ENCODE results near the gene PPP1CA. TPM values are rescaled to one million over a fixed set of nuclear protein-coding genes. Genes with fewer than 3 reads are reported as not detected.

PPP1CA gene
- total and polyA plus RNA-seq, 4 experiments from 2014 or later: 159 to 774 (median 318) TPM

DNA sequence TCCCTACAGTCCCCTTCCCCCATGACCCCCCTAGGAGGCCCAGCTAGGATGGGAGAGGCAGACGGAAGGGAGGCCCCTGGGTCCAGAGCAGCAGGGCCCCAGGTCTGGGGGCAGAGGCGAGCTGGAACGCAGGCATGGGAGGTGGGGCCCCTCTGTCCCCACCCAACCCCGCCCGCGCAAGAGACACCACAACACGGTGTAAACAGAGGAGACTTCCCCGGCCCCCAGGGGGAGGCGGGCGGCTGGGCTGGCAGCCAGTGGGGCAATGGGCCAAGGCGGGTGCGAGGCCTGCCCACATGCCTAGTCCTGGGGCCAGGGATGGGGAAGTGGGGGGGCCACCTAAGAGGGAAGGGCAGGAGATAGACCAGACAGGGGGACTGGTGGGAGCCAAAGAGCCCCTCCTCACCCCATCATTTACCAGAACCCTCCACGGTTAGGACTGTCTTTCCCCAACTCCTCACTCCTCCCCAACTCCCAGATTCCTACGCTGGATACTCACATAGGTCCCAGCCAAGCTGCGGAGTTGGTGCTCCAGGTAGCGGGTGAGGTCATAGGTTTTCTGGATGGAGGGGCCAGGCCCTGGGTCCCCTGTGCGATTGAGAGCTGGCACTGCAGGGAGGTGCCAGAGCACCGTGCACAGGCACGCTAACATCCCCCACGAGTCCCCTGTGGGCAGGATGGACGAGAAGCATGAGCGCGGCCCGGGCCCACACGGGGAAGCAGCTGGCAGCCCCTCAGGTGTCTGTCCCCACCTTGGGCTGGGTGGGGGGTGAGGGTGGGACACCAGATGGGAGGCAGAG, 34.5 kb downstream of the PPP1CA start:
- peak overlapping the region in 4 of 7 donors; percentile 44 to 94 (median 74) for H3K27ac Mint-ChIP-seq
- CTCF ChIA-PET (ENCODE audit: partially characterized antibody): interaction anchor here (0.7 to 1.1 kb wide), 2 partner anchors 16 to 22 kb away, joined by 3 to 4 read pairs; no protein-coding TSS in a partner anchor
- Histone ChIP-seq H3K9me3 (ENCODE audit: control insufficient read depth in 1 of 2, low read length in 2 of 2) (no peaks in the 10 kb centered on the region), H3K36me3 (ENCODE audit: insufficient read depth, low read length) (no peaks in the 10 kb centered on the region), H3K4me3 (ENCODE audit: low read length in 2 of 2) (no peak overlapping the region), H3K4me1 (ENCODE audit: insufficient read depth, low read length) (peaks cover 71% of the 10 kb centered on the region), H3K27ac (ENCODE audit: low read depth, low read length) (no peak overlapping the region), H3K27me3 (ENCODE audit: insufficient read depth, low read length) (no peaks in the 10 kb centered on the region)
- POLR2A ChIA-PET (ENCODE audit: partially characterized antibody): interaction anchor here (1.2 kb wide), 1 partner anchor 14 kb away, joined by 4 read pairs; no protein-coding TSS in a partner anchor
- H3K4me3 Mint-ChIP-seq: peak overlapping the region in 1 of 8 donors; percentile 50
- peaks cover 10 to 11% of the 10 kb centered on the region in 2 donors for H3K36me3 Mint-ChIP-seq
- no peak for DNase-seq
- no peaks in the 10 kb centered on the region for H3K9me3 Mint-ChIP-seq
- peaks cover 0 to 2% of the 10 kb centered on the region in 2 donors for H3K27me3 Mint-ChIP-seq
- peaks cover 64 to 90% (median 81%) of the 10 kb centered on the region in 4 donors for H3K4me1 Mint-ChIP-seq
- intact Hi-C loops (cut with micrococcal nuclease): no loop called here

DNA sequence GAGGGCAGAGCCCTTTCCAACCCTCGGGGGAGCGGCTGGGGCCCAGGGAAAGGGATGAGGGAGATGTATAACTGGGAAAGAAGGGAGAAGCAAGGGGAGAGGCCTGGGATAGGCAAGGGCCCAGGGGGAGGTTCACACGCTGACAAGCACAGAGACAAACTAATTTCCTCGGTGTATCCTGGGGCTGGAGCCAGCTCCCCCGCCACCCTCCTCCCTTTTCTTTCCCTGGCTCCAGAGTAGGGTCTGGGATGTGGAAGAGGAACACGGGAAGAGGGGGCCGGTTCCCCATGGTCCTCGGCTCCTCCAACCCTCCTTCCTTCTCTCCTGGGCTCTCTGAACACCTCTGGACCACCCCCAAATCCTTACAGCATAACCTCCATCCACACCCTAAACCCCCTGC, 35.1 kb downstream of the PPP1CA start:
- H3K27ac Mint-ChIP-seq: peak overlapping the region in 6 of 7 donors; percentile 2 to 87 (median 78)
- peaks cover 7 to 11% of the 10 kb centered on the region in 2 donors for H3K36me3 Mint-ChIP-seq
- H3K4me3 Mint-ChIP-seq: no peak overlapping the region
- Histone ChIP-seq H3K27me3 (ENCODE audit: insufficient read depth, low read length) (no peaks in the 10 kb centered on the region), H3K36me3 (ENCODE audit: insufficient read depth, low read length) (no peaks in the 10 kb centered on the region), H3K4me1 (ENCODE audit: insufficient read depth, low read length) (peaks cover 65% of the 10 kb centered on the region), H3K9me3 (ENCODE audit: control insufficient read depth in 1 of 2, low read length in 2 of 2) (no peaks in the 10 kb centered on the region), H3K4me3 (ENCODE audit: low read length in 2 of 2) (no peak overlapping the region), H3K27ac (ENCODE audit: low read depth, low read length) (no peak overlapping the region)
- CTCF ChIA-PET (ENCODE audit: partially characterized antibody): interaction anchor here (18.4 kb wide), 1 partner anchor 14 kb away, joined by 1065 read pairs; the partner anchor contains the start of genes CLCF1 and RAD9A
- intact Hi-C loops (cut with micrococcal nuclease): no loop called here
- peaks cover 61 to 90% (median 79%) of the 10 kb centered on the region in 4 donors for H3K4me1 Mint-ChIP-seq
- POLR2A ChIA-PET (ENCODE audit: partially characterized antibody): interaction anchor here (2.2 kb wide), 1 partner anchor 10 kb away, joined by 6 read pairs; no protein-coding TSS in a partner anchor
- no peaks in the 10 kb centered on the region for H3K9me3 Mint-ChIP-seq
- no peak for DNase-seq
- no peaks in the 10 kb centered on the region for H3K27me3 Mint-ChIP-seq

DNA sequence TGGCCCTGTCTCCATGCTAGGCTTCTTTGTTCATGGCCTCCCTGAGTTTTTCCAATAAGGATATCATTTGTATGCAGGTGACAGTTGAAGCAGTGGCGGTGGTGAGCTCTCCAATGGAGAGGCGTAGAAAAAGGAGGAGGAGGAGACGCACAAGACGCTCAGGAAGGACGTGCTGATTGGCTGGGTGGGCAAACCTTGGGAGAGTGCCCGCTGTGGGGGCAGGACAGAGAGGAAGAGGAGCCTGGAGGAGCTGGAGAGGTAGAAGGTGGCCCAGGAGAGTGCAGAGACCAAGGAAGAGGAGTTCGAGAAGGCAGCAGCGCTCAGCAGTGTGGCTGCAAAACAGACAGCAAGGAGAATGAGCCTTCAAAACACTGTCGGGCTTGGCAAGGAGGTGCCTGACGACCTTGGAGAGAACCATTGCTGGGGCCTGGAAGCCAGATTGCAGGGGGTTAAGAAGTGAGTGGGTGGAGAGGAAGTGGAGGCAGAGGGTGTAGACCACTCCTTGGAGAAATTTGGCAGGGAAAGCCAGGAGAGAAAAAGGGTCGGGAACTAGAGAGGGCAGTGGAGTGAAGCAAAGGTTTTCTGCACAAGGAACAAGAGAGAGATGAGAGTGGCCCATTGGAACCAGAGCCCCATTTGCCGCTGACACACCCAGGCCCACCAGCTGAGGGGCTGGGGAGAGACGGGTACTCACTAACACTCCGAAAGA, 35.8 kb downstream of the PPP1CA start:
- Histone ChIP-seq H3K27ac (ENCODE audit: low read depth, low read length) (no peak overlapping the region), H3K4me1 (ENCODE audit: insufficient read depth, low read length) (peaks cover 58% of the 10 kb centered on the region), H3K27me3 (ENCODE audit: insufficient read depth, low read length) (no peaks in the 10 kb centered on the region), H3K4me3 (ENCODE audit: low read length in 2 of 2) (no peak overlapping the region), H3K9me3 (ENCODE audit: control insufficient read depth in 1 of 2, low read length in 2 of 2) (no peaks in the 10 kb centered on the region), H3K36me3 (ENCODE audit: insufficient read depth, low read length) (no peaks in the 10 kb centered on the region)
- ChIA-PET POLR2A (ENCODE audit: partially characterized antibody) (interaction anchor here (1.6 to 2.2 kb wide), 2 partner anchors 9 to 15 kb away, joined by 4 to 6 read pairs; no protein-coding TSS in a partner anchor), CTCF (ENCODE audit: partially characterized antibody) (interaction anchor here (18.4 kb wide), 1 partner anchor 15 kb away, joined by 1065 read pairs; the partner anchor contains the start of genes CLCF1 and RAD9A)
- Mint-ChIP-seq H3K9me3 (no peaks in the 10 kb centered on the region), H3K36me3 (peaks cover 4 to 11% of the 10 kb centered on the region in 2 donors), H3K27me3 (no peaks in the 10 kb centered on the region), H3K4me3 (peak overlapping the region in 4 of 8 donors; percentile 3 to 53 (median 49)), H3K4me1 (peaks cover 57 to 89% (median 74%) of the 10 kb centered on the region in 4 donors), H3K27ac (peak overlapping the region in 6 of 7 donors; percentile 54 to 87 (median 79))
- DNase-seq: no peak
- intact Hi-C loops (cut with micrococcal nuclease): no loop called here

DNA sequence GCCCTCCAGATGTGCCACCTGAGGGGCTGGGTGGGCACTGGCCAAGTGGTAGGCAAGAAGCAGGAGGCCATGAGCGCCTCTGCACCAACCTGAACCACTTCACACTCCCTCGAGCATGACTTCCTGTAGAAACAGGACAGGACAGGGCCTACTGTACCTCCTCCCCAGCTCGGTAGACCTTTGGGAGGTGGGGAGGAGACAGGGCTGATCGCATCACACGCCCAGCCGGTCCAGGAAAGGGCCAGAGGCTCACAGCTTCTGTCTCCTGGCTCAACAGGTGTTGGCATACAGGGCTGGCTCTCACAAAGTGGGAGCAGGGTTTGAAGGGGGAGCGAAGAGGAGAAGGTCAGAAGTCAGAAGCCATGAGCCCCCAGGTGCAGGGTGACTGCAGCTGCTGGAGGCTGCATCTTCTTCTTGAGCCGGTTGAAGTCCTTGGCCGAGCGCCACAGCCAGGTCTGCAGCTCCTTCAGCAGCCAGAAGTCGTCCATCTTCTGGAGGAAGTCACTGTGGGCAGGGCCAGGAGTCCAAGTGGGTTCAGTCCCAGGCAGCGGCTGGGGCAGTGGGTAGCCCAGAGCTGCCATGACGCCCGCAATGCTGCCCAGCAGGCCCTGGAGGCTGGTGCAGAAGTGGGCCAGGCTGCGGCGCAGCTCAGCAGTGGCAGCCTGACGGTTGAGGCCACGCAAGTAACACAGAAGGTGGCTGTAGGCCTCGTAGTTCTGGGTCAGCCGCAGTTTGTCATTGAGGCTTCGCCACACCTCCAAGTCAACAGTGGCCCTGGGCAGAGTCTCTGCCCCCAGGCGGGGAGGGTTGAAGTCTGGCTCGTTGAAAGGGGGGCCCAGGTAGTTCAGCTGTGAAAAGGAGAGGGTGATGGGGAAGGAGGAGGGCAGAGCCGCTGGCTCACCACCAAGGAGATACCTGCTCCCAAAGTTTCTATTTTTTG, 36.6 kb downstream of the PPP1CA start:
- POLR2A ChIA-PET (ENCODE audit: partially characterized antibody): interaction anchor here (0.6 to 4.1 kb wide), 7 partner anchors 7 to 48 kb away, joined by 3 to 45 read pairs (median 4); partner anchors contain the start of genes CLCF1 and POLD4
- intact Hi-C loops (cut with micrococcal nuclease): no loop called here
- no peak overlapping the region for H3K27ac ChIP-seq (ENCODE audit: low read depth, low read length)

DNA sequence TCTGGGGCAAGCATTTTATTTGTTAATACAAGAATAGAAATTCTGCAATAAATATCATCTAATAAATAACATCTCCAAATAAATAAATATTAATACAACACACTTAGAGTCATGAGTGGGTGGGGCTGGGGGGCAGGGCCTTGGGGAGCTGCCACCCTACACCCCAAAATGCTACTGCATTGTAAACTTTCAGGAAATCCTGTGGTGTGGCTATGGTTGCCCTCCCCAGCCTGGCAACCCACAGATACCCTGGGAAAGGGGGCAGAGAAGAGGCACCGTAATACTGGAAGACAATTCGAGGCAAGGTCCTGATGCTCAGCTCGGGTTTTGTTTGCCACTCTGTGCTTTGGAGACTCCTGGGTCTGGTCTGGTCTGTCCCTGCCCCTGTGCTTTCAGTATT, 37.5 kb downstream of the PPP1CA start:
- H3K27ac Mint-ChIP-seq: peak overlapping the region; percentile 49 to 95 (median 81)

More for the DNA sequence above, 36.6 kb downstream of the PPP1CA start:
- peak overlapping the region in 7 of 8 donors; percentile 40 to 82 (median 66) for H3K4me3 Mint-ChIP-seq
- no peaks in the 10 kb centered on the region for H3K27me3 Mint-ChIP-seq
- peaks cover 4 to 11% of the 10 kb centered on the region in 2 donors for H3K36me3 Mint-ChIP-seq
- H3K4me1 Mint-ChIP-seq: peaks cover 51 to 80% (median 66%) of the 10 kb centered on the region in 4 donors
- Histone ChIP-seq H3K9me3 (ENCODE audit: control insufficient read depth in 1 of 2, low read length in 2 of 2) (no peaks in the 10 kb centered on the region), H3K4me1 (ENCODE audit: insufficient read depth, low read length) (peaks cover 50% of the 10 kb centered on the region), H3K4me3 (ENCODE audit: low read length in 2 of 2) (no peak overlapping the region), H3K36me3 (ENCODE audit: insufficient read depth, low read length) (no peaks in the 10 kb centered on the region), H3K27me3 (ENCODE audit: insufficient read depth, low read length) (no peaks in the 10 kb centered on the region)
- no peak for DNase-seq
- CTCF ChIA-PET (ENCODE audit: partially characterized antibody): interaction anchor here (0.8 to 18.4 kb wide), 3 partner anchors 9 to 36 kb away, joined by 3 to 1065 read pairs (median 4); partner anchors contain the start of genes CLCF1, PPP1CA and RAD9A
- H3K27ac Mint-ChIP-seq: peak overlapping the region; percentile 75 to 95 (median 87)
- no peaks in the 10 kb centered on the region for H3K9me3 Mint-ChIP-seq

More for the DNA sequence above, 37.5 kb downstream of the PPP1CA start:
- Histone ChIP-seq H3K4me1 (ENCODE audit: insufficient read depth, low read length) (peaks cover 41% of the 10 kb centered on the region), H3K9me3 (ENCODE audit: control insufficient read depth in 1 of 2, low read length in 2 of 2) (no peaks in the 10 kb centered on the region), H3K27me3 (ENCODE audit: insufficient read depth, low read length) (no peaks in the 10 kb centered on the region), H3K4me3 (ENCODE audit: low read length in 2 of 2) (no peak overlapping the region), H3K27ac (ENCODE audit: low read depth, low read length) (no peak overlapping the region), H3K36me3 (ENCODE audit: insufficient read depth, low read length) (no peaks in the 10 kb centered on the region)
- Mint-ChIP-seq H3K9me3 (no peaks in the 10 kb centered on the region), H3K4me1 (peaks cover 44 to 71% (median 58%) of the 10 kb centered on the region in 4 donors), H3K27me3 (no peaks in the 10 kb centered on the region), H3K36me3 (peaks cover 4 to 11% of the 10 kb centered on the region in 2 donors), H3K4me3 (peak overlapping the region in 7 of 8 donors; percentile 45 to 82 (median 69))
- ChIA-PET CTCF (ENCODE audit: partially characterized antibody) (interaction anchor here (0.8 to 18.4 kb wide), 3 partner anchors 13 to 37 kb away, joined by 3 to 1065 read pairs (median 16); partner anchors contain the start of genes CLCF1, PPP1CA and RAD9A), POLR2A (ENCODE audit: partially characterized antibody) (interaction anchor here (0.8 to 4.1 kb wide), 6 partner anchors 7 to 16 kb away, joined by 3 to 45 read pairs (median 5); partner anchors contain the start of genes CLCF1 and POLD4)
- peak in 1 of 5 donors; percentile 39 for DNase-seq
- intact Hi-C loops (cut with micrococcal nuclease): no loop called here

Measured in CD4-positive, alpha-beta memory T cell (primary cell).